GM12878 (cell line): ENCODE data around the gene CSTA. TPM values are rescaled to one million over a fixed set of nuclear protein-coding genes. Genes with fewer than 3 reads are reported as not detected.

Source experiments
- ATF7 ChIP-seq: fragments of 450-650 bp; IDR thresholded peaks from 2 replicates; pipeline ENCODE4 v1.6.1; 2016; ENCODE audit warnings: low read depth, mild to moderate bottlenecking
- BRCA1 ChIP-seq: IDR thresholded peaks from 2 replicates; pipeline ENCODE4 v1.6.1; 2011; ENCODE audit warnings: low read depth, low read length, improper control_type of control experiment
- EP300 ChIP-seq, 2 experiments: fragments of 150-350 bp in 1 of 2; IDR thresholded peaks; 2 replicates each; pipeline ENCODE4 v1.6.1; 2011 to 2012; ENCODE audit warnings: low read depth in 2 of 2, low read length in 2 of 2, borderline replicate concordance in 1 of 2, improper control_type of control experiment in 1 of 2, inconsistent platforms in 1 of 2; ENCODE audit not compliant: control insufficient read depth in 1 of 2
- ETV6 ChIP-seq, 2 experiments: fragments of 450-650 bp in 1 of 2; IDR thresholded peaks in 1 of 2; conservative IDR thresholded peaks in 1 of 2; 2 replicates each; pipeline ENCODE4 v1.6.1; 2014; ENCODE audit warnings: antibody characterized with exemption in 1 of 2, borderline replicate concordance in 1 of 2, low read depth in 1 of 2, mild to moderate bottlenecking in 1 of 2, moderate library complexity in 1 of 2
- IKZF2 ChIP-seq, 2 experiments: fragments of 450-650 bp; IDR thresholded peaks; 2 replicates each; pipeline ENCODE4 v1.6.1; 2017; ENCODE audit warnings: mild to moderate bottlenecking in 2 of 2, moderate library complexity in 2 of 2
- JUNB ChIP-seq: IDR thresholded peaks from 2 replicates; pipeline ENCODE4 v1.6.1; 2016; ENCODE audit warnings: antibody characterized with exemption, mild to moderate bottlenecking
- KDM1A ChIP-seq: fragments of 200-600 bp; sonication (generic); IDR thresholded peaks from 2 replicates; pipeline ENCODE4 v1.6.1; 2016; ENCODE audit warnings: borderline replicate concordance
- MEF2B ChIP-seq: fragments of 450-650 bp; IDR thresholded peaks from 2 replicates; pipeline ENCODE4 v1.6.1; 2018; ENCODE audit warnings: mild to moderate bottlenecking, moderate library complexity; ENCODE audit not compliant: partially characterized antibody, poor library complexity, severe bottlenecking
- MTA2 ChIP-seq: fragments of 450-650 bp; IDR thresholded peaks from 2 replicates; pipeline ENCODE4 v1.6.1; 2016; ENCODE audit warnings: low read depth, mild to moderate bottlenecking, moderate library complexity
- MYC ChIP-seq: IDR thresholded peaks from 2 replicates; pipeline ENCODE4 v1.6.1; 2011; ENCODE audit warnings: mild to moderate bottlenecking, low read length, moderate library complexity, inconsistent platforms; ENCODE audit not compliant: insufficient read depth, insufficient replicate concordance, insufficient read length, severe bottlenecking
- NFYB ChIP-seq: IDR thresholded peaks from 2 replicates; pipeline ENCODE4 v1.6.1; 2011; ENCODE audit warnings: low read depth, mild to moderate bottlenecking, low read length, improper control_type of control experiment, moderate library complexity; ENCODE audit not compliant: insufficient read depth
- NR2F1 ChIP-seq: fragments of 450-650 bp; conservative IDR thresholded peaks from 2 replicates; pipeline ENCODE4 v1.6.1; 2017; ENCODE audit warnings: mild to moderate bottlenecking
- RAD21 ChIP-seq: IDR thresholded peaks from 2 replicates; pipeline ENCODE4 v1.6.1; 2011; ENCODE audit warnings: mild to moderate bottlenecking, low read depth, low read length, moderate library complexity; ENCODE audit not compliant: insufficient read depth
- SMAD1 ChIP-seq: fragments of 450-650 bp; IDR thresholded peaks from 2 replicates; pipeline ENCODE4 v1.6.1; 2018; ENCODE audit warnings: mild to moderate bottlenecking, low read depth; ENCODE audit not compliant: partially characterized antibody
- ZNF622 ChIP-seq: fragments of 450-650 bp; IDR thresholded peaks from 2 replicates; pipeline ENCODE4 v1.6.1; 2017; ENCODE audit warnings: mild to moderate bottlenecking, inconsistent platforms
- polyA plus RNA-seq, 11 experiments: library from polyadenylated mRNA; depleted of rRNA in 4 of 11; unstranded in 6 of 11; stranded (reverse) in 5 of 11; fragments of >200 nt; fragmentation: Nextera tagmentation in 4 of 11; fragmentation: Illumina TruSeq in 1 of 11; extraction: Ambion mirVana in 4 of 11; extraction: Trizol in 1 of 11; gene quantifications; 1 replicate in 1 of 11; 2 replicates in 10 of 11; pipeline versions ENCODE4 v1.2.1 to v1.2.3, GENCODE V29; 2011 to 2016; ENCODE audit warnings: inconsistent platforms in 2 of 11, missing spikeins in 2 of 11, low read depth in 1 of 11
- total RNA-seq, 4 experiments: library from RNA; depleted of rRNA in 3 of 4; stranded (reverse); fragments of >200 nt in 3 of 4; fragmentation: Illumina TruSeq in 1 of 4; extraction: Trizol in 1 of 4; gene quantifications; 2 replicates each; pipeline versions ENCODE4 v1.2.1 to v1.2.3, GENCODE V29; 2013 to 2021
- TF ChIP-seq, protein P1 (sequence below): IDR thresholded peaks from 2 replicates; pipeline ENCODE4 v1.6.1; 2012; ENCODE audit warnings: mild to moderate bottlenecking, low read depth, low read length
- TF ChIP-seq, protein P2 (sequence below): fragments of 450-650 bp; IDR thresholded peaks from 2 replicates; pipeline ENCODE4 v1.6.1; 2016; ENCODE audit warnings: mild to moderate bottlenecking, moderate library complexity, borderline replicate concordance
- TF ChIP-seq, protein P3 (sequence below): IDR thresholded peaks from 2 replicates; pipeline ENCODE4 v1.6.1; 2012; ENCODE audit warnings: low read depth, low read length, improper control_type of control experiment

The CSTA gene
- total and polyA plus RNA-seq, 10 of the 15 experiments (the other 5 are each of a cell fraction or from before 2014, with no cell fraction given), result 1.8 to 6.7 (median 3.4) TPM

DNA sequence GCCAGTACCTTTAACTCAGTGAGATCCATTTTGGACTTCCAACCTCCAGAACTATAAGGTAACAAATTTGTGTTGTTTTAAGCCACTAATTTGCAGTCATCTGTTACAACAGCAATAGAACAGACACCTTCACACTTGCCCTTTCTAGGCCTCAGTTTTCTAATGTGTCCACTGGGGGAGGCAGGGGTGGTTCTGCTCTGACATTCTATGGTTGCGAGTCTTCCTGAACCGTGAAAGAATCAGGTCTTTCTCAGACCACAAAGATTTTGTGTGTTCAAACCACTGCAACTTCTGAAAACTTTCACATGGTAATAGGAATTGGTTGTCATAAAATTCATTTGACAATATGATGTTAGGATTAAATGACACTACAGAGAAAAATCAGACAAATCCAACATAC lies 26.8 kb upstream of the CSTA start (continued):
- TF ChIP-seq EP300 (IDR thresholded peaks at IDR 0.05; ENCODE audit: borderline replicate concordance in 1 of 2, control insufficient read depth in 1 of 2, low read depth in 2 of 2, low read length in 2 of 2), result 0 out of 4 replicates have a peak, but pooled peaks of 1 of the 2 experiments have one; percentile 17
- peak; percentile 81 for TF ChIP-seq MTA2
- TF ChIP-seq, protein P1, sequence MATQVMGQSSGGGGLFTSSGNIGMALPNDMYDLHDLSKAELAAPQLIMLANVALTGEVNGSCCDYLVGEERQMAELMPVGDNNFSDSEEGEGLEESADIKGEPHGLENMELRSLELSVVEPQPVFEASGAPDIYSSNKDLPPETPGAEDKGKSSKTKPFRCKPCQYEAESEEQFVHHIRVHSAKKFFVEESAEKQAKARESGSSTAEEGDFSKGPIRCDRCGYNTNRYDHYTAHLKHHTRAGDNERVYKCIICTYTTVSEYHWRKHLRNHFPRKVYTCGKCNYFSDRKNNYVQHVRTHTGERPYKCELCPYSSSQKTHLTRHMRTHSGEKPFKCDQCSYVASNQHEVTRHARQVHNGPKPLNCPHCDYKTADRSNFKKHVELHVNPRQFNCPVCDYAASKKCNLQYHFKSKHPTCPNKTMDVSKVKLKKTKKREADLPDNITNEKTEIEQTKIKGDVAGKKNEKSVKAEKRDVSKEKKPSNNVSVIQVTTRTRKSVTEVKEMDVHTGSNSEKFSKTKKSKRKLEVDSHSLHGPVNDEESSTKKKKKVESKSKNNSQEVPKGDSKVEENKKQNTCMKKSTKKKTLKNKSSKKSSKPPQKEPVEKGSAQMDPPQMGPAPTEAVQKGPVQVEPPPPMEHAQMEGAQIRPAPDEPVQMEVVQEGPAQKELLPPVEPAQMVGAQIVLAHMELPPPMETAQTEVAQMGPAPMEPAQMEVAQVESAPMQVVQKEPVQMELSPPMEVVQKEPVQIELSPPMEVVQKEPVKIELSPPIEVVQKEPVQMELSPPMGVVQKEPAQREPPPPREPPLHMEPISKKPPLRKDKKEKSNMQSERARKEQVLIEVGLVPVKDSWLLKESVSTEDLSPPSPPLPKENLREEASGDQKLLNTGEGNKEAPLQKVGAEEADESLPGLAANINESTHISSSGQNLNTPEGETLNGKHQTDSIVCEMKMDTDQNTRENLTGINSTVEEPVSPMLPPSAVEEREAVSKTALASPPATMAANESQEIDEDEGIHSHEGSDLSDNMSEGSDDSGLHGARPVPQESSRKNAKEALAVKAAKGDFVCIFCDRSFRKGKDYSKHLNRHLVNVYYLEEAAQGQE, result no peak
- TF ChIP-seq NFYB, result no peak
- TF ChIP-seq, protein P2, sequence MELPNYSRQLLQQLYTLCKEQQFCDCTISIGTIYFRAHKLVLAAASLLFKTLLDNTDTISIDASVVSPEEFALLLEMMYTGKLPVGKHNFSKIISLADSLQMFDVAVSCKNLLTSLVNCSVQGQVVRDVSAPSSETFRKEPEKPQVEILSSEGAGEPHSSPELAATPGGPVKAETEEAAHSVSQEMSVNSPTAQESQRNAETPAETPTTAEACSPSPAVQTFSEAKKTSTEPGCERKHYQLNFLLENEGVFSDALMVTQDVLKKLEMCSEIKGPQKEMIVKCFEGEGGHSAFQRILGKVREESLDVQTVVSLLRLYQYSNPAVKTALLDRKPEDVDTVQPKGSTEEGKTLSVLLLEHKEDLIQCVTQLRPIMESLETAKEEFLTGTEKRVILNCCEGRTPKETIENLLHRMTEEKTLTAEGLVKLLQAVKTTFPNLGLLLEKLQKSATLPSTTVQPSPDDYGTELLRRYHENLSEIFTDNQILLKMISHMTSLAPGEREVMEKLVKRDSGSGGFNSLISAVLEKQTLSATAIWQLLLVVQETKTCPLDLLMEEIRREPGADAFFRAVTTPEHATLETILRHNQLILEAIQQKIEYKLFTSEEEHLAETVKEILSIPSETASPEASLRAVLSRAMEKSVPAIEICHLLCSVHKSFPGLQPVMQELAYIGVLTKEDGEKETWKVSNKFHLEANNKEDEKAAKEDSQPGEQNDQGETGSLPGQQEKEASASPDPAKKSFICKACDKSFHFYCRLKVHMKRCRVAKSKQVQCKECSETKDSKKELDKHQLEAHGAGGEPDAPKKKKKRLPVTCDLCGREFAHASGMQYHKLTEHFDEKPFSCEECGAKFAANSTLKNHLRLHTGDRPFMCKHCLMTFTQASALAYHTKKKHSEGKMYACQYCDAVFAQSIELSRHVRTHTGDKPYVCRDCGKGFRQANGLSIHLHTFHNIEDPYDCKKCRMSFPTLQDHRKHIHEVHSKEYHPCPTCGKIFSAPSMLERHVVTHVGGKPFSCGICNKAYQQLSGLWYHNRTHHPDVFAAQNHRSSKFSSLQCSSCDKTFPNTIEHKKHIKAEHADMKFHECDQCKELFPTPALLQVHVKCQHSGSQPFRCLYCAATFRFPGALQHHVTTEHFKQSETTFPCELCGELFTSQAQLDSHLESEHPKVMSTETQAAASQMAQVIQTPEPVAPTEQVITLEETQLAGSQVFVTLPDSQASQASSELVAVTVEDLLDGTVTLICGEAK, result no peak
- peak; percentile 42; the same call in 1 of the 2 replicates for TF ChIP-seq ATF7
- TF ChIP-seq ZNF622, result no peak
- TF ChIP-seq NR2F1, result peak; percentile 87
- 0 out of 2 replicates have a peak, but pooled peaks have one; percentile 8 for TF ChIP-seq JUNB
- TF ChIP-seq SMAD1, result no peak
- TF ChIP-seq, protein P3, sequence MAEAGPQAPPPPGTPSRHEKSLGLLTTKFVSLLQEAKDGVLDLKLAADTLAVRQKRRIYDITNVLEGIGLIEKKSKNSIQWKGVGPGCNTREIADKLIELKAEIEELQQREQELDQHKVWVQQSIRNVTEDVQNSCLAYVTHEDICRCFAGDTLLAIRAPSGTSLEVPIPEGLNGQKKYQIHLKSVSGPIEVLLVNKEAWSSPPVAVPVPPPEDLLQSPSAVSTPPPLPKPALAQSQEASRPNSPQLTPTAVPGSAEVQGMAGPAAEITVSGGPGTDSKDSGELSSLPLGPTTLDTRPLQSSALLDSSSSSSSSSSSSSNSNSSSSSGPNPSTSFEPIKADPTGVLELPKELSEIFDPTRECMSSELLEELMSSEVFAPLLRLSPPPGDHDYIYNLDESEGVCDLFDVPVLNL, result no peak
- no peak for TF ChIP-seq BRCA1
- peak; percentile 59 for TF ChIP-seq RAD21
- 0 out of 4 replicates have a peak, but pooled peaks of 1 of the 2 experiments have one; percentile 40 for TF ChIP-seq ETV6 (conservative IDR thresholded peaks at IDR 0.05 in 1 of 2, IDR thresholded peaks at IDR 0.05 in 1 of 2; ENCODE audit: borderline replicate concordance in 1 of 2, low read depth in 1 of 2)
- no peak for TF ChIP-seq KDM1A
- TF ChIP-seq MYC, result no peak
- TF ChIP-seq MEF2B, result peak; percentile 68
- TF ChIP-seq IKZF2 (IDR thresholded peaks at IDR 0.05), result peak; percentile 75 to 76
